ENCODE results near the gene CYCS.
A peak's percentile ranks its signal among the peaks of the same experiment; 100 is the strongest.

The CYCS gene

DNA sequence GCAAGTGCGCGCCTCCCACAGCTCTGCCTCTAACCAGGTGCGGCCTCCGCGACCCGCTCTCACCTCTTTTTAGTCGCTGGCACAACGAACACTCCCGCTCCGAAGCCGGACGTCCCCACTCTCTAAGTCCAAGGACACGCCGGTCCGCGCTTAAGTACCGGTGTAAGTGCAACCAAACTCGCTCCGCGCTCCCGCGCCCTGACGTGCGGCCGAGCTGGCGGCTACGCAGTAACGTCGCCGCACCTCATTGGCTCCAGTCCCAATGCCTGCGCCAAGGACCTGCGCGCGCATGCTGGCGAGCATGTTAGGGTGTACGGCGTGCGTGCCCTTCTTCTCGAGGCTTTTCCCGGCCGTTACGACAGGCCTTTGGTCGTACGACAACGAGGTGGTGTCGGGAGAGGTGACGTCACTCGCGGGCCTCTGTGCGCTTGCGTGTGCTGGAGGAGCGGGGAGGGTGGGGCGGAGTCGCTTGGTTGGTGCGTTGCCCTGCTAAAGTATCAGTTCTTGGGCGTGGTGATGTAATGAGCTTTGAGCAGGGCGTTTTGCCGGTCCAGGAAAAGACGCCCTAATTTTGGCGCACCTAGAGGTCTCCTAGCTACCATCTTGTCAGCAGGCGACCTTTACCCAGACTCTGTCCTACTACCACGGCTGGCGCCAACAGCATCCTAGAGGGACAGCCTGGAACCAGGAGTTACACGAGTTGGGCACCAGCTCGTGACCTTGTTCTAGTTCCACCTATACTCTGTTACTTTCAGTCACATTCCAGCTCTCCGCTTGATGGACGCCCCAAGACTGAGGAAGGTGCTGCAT is at the start of gene CYCS:
Gene CYCS (minus strand): TSS at position 124 of the 810 bp plus-strand sequence. CDS start 1,141 bp downstream, outside the sequence.
- TF ChIP-seq, protein P1, sequence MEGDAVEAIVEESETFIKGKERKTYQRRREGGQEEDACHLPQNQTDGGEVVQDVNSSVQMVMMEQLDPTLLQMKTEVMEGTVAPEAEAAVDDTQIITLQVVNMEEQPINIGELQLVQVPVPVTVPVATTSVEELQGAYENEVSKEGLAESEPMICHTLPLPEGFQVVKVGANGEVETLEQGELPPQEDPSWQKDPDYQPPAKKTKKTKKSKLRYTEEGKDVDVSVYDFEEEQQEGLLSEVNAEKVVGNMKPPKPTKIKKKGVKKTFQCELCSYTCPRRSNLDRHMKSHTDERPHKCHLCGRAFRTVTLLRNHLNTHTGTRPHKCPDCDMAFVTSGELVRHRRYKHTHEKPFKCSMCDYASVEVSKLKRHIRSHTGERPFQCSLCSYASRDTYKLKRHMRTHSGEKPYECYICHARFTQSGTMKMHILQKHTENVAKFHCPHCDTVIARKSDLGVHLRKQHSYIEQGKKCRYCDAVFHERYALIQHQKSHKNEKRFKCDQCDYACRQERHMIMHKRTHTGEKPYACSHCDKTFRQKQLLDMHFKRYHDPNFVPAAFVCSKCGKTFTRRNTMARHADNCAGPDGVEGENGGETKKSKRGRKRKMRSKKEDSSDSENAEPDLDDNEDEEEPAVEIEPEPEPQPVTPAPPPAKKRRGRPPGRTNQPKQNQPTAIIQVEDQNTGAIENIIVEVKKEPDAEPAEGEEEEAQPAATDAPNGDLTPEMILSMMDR (conservative IDR thresholded peaks at IDR 0.05; ENCODE audit: control insufficient read depth, insufficient read depth, low read depth, low read length), result no peak
- DNase-seq (ENCODE audit: low read depth), result peak; percentile 100
- H3K4me3 ChIP-seq (ENCODE audit: control insufficient read depth, low read depth, low read length), result peak within 1 kb of the TSS; percentile 100

DNA sequence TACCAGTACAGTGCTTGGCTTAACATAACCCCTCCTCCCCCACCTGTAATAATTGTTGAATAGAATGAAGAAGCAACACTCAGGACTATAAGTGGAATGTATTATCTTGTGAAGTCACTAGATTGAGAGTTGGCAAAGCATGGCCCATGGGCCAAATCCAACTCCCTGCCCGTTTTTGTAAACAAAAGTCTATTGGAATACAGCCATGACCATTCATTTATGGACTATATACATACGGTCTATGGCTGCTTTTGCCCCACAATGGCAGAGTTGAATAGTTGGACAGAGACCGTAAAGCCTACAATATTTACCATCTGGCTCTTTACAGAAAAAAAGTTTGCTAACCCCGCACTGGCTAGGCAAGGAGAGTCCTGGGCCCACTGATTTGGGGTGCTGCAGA is 48.1 kb upstream of the CYCS start:
- TF ChIP-seq, protein P1 (conservative IDR thresholded peaks at IDR 0.05; ENCODE audit: control insufficient read depth, insufficient read depth, low read depth, low read length), result no peak
- H3K4me3 ChIP-seq (ENCODE audit: control insufficient read depth, low read depth, low read length), result no peak overlapping the region
- no peak for DNase-seq (ENCODE audit: low read depth)

DNA sequence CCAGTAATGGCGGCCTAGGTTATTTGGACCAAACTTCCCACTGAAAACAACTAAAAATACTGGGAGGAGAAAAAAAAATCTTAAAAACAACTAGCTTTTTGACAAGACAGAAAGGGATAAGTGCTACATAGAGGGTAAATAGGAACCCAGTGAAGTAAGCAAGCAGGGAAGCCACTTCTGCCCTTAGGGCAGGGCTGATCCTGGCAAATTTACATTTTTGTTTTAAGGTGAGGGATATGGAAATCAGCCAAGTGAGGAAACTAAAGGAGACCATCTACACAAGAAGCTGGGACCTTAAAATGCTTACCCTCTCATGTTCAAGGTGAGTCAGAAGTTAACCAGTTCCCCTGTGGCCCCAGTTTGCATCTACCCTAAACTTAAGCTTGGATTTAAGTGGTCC is 46.5 kb upstream of the CYCS start:
- no peak for DNase-seq (ENCODE audit: low read depth)
- H3K4me3 ChIP-seq (ENCODE audit: control insufficient read depth, low read depth, low read length), result no peak overlapping the region
- TF ChIP-seq, protein P1 (conservative IDR thresholded peaks at IDR 0.05; ENCODE audit: control insufficient read depth, insufficient read depth, low read depth, low read length), result no peak

DNA sequence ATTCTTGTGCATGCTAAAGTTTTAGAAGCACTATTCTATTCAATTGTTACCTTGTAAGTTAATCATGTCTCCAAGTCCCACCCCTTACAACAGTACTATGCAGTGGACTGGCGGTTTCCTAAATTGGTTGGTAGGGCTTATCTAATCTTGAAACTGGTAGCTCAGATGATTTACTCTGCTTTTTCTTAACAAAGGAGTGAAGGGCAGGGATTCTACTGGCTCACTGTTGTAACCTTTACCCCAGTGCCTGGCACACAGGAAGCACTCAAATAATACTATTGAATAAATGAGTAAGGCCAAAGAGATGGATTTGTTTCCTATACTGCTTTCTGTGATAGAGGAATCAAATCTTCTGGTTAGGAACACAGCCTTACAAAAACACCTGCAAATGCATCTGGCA is 46.0 kb upstream of the CYCS start:
- no peak for DNase-seq (ENCODE audit: low read depth)
- TF ChIP-seq, protein P1 (conservative IDR thresholded peaks at IDR 0.05; ENCODE audit: control insufficient read depth, insufficient read depth, low read depth, low read length), result no peak
- H3K4me3 ChIP-seq (ENCODE audit: control insufficient read depth, low read depth, low read length), result no peak overlapping the region

DNA sequence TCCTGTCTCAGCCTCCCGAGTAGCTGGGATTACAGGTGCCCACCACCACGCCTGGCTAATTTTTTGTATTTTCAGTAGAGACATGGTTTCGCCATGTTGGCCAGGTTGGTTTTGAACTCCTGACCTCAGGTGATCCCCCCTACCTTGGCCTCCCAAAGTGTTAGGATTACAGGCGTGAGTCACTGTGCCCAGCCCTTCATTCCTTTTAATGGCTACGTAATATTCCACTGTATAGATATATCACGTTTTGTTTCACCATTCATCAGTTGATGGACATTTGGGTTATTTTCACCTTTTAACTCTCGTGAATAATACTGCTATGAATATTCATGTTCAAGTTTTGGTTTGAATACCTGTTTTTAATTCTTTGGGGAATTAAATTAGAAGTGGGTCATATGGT is 44.6 kb upstream of the CYCS start:
- TF ChIP-seq, protein P1 (conservative IDR thresholded peaks at IDR 0.05; ENCODE audit: control insufficient read depth, insufficient read depth, low read depth, low read length), result no peak
- H3K4me3 ChIP-seq (ENCODE audit: control insufficient read depth, low read depth, low read length), result no peak overlapping the region
- DNase-seq (ENCODE audit: low read depth), result no peak

DNA sequence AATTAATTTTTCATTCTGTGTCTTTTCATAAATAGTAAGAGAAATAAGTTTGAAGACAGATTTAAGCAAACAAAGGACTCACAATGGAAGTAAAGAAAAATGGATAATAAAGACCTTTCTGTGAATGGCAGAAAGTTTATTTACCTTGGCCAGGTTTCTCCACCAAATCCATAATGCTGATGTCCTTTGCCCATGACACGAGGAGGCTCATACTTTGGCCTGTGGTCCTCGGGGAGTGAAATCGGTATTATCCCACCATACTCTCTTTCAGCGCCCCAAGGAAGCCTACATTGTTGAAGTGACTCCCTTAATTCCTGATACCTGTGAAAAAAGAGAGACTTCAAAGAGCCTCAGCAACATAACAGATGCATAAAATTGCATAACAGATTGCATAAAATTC is 43.1 kb upstream of the CYCS start:
- no peak for DNase-seq (ENCODE audit: low read depth)
- TF ChIP-seq, protein P1 (conservative IDR thresholded peaks at IDR 0.05; ENCODE audit: control insufficient read depth, insufficient read depth, low read depth, low read length), result no peak
- H3K4me3 ChIP-seq (ENCODE audit: control insufficient read depth, low read depth, low read length), result no peak overlapping the region
